GM21447 (cell line): ENCODE results near the gene NPSR1.

Experiments
- ATAC-seq: cut with Tn5 transposase; IDR thresholded peaks from one replicate; pipeline ENCODE4 v1.9.1; 2021; ENCODE audit not compliant: unreplicated experiment

NPSR1 gene

GRCh38 chr7:34719636-34720035 is 61.6 kb downstream of the NPSR1 start:
- ATAC-seq = no peak

GRCh38 chr7:34720289-34720688 is 62.3 kb downstream of the NPSR1 start:
- no peak for ATAC-seq

GRCh38 chr7:34723338-34723737 is 65.3 kb downstream of the NPSR1 start:
- no peak for ATAC-seq

DNA sequence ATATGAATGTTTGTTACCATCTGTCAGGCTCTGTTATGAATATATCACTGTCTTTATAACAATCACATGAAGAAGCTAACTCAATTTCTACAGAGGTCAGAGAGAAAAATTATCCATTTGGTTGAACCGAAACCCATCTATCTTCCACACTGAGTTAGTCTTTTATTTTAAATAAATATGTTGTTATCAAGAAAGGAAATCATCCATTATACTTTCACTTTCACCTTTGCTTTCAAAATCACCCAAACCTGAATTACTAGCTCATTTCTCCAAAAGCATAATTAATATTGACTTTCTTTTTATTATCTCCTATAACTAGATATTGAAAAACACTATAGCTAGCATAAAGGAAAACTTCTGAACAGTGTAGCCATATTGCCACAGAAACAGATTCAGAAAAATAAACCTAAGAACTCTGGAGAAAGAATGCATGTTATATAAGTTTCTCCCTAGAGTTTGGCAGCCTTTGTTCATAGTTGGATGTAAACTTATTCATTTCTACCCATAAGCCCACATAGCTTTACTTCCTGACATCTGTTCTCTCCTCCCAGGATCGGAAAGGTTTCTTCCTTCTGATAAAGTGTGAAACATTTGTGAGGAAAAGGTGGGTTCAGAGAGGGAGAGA is 66.0 kb downstream of the NPSR1 start:
- ATAC-seq = no peak

GRCh38 chr7:34726221-34726620 is 68.2 kb downstream of the NPSR1 start:
- no peak for ATAC-seq

DNA sequence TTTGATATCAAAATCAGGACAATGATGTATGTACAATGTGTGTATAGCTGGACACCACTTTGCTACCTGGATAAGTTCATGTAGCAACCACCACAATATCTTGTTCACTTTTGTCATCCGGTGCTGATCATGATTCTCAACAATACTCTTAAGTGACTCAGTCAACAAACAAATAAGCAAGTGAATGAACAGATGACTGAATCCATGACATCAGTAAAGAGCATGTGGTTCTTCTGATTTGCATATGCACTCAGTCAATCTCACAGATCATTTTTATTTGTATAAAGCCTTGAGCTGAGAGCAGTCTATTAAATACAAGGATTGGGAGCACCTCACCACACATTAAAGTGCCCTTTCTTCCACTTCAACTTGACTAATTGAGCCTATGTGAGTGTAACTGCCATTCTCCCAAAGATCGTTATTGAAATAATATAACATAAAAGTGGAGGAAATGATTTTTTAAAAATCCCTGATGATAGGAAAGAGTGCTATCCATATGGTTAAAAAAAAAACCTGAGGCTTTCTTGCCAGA is 69.5 kb downstream of the NPSR1 start:
- ATAC-seq = no peak

DNA sequence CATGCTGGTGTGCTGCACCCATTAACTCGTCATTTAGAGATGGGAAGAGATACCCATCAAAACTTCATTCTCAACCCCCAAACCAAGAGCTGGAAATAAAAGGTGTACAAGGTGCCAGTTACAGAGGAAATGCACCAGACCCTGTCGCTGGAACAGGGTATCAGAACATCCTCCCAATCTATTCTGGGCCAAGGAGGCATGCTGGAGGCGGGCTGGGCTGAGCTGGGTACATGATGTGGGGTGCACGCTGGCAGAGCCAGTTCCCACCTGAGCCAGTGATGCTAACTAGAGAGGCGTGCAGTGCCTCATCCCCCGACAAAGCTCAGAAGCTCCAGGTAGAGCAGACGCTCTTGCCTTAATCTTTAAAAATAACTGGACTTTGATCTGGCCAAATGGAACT is 70.1 kb downstream of the NPSR1 start:
- no peak for ATAC-seq

DNA sequence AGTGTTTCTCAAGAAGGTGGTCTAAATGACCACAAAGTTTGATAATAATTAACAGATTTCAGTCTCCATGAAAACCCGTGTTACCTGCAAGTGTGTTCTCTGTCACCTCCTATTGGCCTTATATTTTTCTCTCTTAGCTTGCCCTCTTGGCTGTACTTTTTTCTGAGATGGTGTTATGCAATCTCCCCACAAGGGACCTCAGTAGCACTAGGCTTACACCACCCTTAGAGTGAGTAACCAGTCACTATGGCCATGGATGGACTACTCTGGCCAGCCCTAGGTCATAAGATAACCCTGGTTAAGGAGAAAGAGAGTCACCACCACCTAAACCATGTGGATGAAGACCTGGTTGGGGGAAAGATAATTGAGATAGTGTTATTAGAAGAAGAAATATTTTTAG is 76.8 kb downstream of the NPSR1 start:
- no peak for ATAC-seq

DNA sequence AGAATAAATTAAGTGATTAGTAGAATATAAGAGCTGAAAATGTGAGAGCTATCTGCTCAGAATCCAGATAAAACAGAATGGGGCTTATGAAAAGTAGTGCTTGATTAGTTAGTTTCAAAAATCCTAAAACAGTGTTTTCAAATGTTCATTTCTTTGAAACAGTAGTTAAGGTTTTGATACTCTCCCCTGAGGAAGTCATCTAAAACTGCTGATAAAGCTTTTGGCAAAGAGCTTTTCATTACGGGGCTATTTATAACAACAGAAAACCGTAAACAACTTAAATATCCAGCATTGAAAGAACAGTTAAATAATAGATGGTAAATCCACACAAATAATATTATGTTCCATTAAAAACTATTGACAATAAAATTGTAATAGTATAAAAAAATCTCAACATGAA is 77.5 kb downstream of the NPSR1 start:
- ATAC-seq = no peak

DNA sequence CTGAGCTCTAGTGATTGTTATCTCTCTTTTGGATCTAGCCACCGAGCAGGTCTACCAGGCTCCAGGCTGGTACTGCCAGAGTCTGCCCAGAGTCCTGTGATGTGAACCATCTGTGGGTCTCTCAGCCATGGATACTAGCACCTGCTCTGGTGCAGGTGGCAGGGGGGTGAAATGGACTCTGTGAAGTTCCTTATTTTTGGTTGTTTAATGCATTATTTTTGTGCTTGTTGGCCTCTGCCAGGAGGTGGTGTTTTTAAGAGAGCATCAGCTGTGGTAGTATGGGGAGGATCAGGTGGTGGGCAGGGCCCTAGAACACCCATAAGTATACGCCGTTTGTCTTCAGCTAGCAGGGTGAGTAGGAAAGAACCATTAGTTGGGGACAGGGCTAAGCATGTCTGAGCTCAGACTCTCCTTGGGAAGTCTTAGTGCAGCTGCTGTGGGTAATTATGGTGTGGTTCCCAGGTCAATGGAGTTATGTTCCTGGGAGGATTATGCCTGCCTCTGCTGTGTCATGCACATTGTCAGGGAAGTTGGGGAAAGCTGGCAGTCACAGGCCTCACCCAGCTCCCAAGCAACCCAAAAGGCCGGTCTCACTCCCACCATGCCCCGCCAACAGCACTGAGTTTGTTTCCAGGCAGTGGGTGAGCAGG is 81.8 kb downstream of the NPSR1 start:
- no peak for ATAC-seq

DNA sequence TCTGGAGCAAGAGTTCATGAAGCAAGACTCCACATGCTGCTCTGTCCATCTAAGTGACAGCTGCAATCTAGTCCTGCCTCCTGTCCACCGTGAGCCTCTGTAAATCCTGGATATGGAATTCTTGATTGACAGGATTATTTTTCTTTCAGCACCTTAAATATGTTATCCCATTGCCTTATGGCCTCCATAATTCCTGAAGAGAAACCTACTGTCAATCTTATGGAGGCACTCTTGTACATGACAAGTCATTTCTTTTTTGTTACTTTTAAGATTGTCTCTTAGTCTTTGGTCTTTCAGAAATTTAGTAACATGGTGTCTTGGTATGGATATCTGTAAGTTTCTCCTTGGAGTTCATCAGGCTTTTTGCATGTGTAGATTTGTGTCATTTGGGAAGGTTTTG is 82.8 kb downstream of the NPSR1 start:
- no peak for ATAC-seq

DNA sequence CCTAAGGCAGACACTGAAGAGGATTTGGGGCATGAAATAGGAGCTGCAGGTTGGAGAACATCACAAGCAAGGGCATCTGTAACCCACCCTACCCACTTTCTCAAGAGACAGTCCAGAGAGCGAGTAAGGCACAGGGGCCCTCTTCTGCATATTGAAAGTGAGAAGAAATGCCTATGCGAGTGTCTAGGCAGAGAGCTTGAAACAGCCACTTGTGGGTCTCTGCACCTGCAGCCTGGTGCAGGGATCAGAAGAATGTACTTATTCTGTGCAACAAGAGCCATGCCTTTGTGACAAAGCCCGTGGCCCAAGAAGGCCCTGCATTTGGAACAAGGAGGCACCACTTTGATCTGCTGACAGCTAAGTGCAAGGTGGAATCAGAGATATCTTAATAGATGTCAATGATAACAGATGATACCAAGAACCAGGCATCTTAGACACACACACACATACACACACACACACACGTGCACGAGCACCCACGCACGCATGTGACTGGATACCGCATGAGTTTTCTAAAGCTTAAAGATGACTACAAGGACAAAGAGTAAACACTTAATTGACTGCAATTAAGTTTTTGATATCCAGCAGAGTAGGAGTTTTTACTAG is 89.3 kb downstream of the NPSR1 start:
- no peak for ATAC-seq

GRCh38 chr7:34747867-34748727 is 90.1 kb downstream of the NPSR1 start:
- ATAC-seq = no peak

GRCh38 chr7:34748728-34749089 is 90.7 kb downstream of the NPSR1 start:
- ATAC-seq = no peak

DNA sequence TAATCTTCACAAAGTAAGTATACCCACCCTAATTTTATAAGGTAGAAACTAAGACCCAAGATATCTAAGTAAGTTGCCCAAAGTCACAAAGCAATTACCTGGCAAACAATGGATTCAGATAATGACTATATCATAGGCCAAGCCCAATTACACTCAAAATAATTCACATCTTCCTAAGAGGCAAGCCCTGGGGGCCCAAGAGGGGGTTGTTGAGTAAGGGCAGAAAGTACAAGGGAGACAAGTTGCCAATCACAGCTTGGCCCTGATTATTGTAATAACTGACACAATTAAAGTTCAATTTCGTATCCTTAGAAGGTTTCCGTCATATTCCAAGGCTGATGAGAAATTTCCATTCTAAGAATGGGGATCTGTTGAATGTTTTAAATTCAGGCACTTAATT is 91.4 kb downstream of the NPSR1 start:
- no peak for ATAC-seq

DNA sequence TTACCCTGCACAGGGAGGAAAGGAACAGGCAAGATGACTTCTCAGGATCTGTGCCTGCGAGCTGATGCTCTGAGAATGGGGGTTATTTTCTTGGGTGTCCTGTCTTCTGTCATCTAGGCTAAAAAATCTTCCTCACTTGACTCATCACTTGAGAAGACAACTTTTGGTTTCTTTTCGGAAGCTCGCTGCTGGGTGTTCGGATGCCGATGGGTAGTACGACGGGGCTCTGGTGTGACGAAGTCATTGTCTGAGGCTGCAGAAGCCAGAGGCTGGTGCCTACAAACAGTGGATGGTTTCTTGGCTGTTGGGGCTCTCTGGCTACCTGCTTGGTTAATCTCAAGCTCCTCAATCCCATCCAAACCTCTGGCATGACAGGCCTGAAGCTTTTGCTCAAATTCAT is 92.2 kb downstream of the NPSR1 start:
- no peak for ATAC-seq

GRCh38 chr7:34750636-34751035 is 92.6 kb downstream of the NPSR1 start:
- no peak for ATAC-seq

- ATAC-seq = no peak
These were observed 94.0 kb downstream of the NPSR1 start for GRCh38 chr7:34751725-34752643.

- ATAC-seq = no peak
These were observed 94.9 kb downstream of the NPSR1 start for GRCh38 chr7:34752929-34753328.

DNA sequence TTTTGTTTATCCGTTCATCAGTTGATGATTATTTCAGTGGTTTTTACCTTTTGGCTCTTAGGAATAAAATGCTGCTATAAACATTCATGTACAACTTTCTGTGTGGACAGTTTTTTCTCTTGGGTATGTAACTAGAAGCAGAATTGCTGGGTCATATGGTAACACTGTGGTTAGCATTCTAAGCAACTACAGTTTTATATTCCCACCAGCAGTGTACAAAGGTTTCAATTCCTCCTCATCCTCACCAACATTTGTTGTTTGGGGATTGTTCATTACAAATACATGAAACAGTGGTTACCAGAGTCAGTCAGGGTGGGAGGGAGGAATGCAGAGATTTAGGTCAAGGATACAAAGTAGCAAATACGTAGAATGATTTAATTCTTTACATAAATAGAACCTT is 97.0 kb downstream of the NPSR1 start:
- no peak for ATAC-seq
